ENCODE measurements around the gene PDE6B. TPM values are rescaled to one million over a fixed set of nuclear protein-coding genes. Genes with fewer than 3 reads are reported as not detected.

PDE6B gene
- total and polyA plus RNA-seq, 2 of the 13 experiments (the other 11 are each of a cell fraction or from before 2014, with no cell fraction given), result 0.38 to 0.40 TPM

- TF ChIP-seq ELK4 (CRISPR knock-in tag; IDR thresholded peaks at IDR 0.05; ENCODE audit: borderline replicate concordance), result no peak
- TF ChIP-seq ZNF251 (CRISPR knock-in tag; IDR thresholded peaks at IDR 0.05), result no peak
- peak; percentile 57; the same call in 1 of the 2 replicates for TF ChIP-seq GLI4 (CRISPR knock-in tag; IDR thresholded peaks at IDR 0.05; ENCODE audit: borderline replicate concordance)
- peak; percentile 58; the same call in 1 of the 2 replicates for TF ChIP-seq DR1 (CRISPR knock-in tag; IDR thresholded peaks at IDR 0.05)
- TF ChIP-seq TGIF2 (CRISPR knock-in tag; IDR thresholded peaks at IDR 0.05), result peak; percentile 38; the same call in 1 of the 2 replicates
- TF ChIP-seq GTF3A (CRISPR knock-in tag; conservative IDR thresholded peaks at IDR 0.05), result 0 out of 2 replicates have a peak, but pooled peaks have one; percentile 35
- peak; percentile 63 for TF ChIP-seq SKI (IDR thresholded peaks at IDR 0.05; ENCODE audit: partially characterized antibody)
- no peak for TF ChIP-seq NFATC3 (CRISPR knock-in tag; IDR thresholded peaks at IDR 0.05)
- no peak for TF ChIP-seq BCL6 (CRISPR knock-in tag; IDR thresholded peaks at IDR 0.05)
- peak; percentile 89 for TF ChIP-seq PHF8 (CRISPR knock-in tag; IDR thresholded peaks at IDR 0.05)
- TF ChIP-seq GPN1 (CRISPR knock-in tag; IDR thresholded peaks at IDR 0.05; ENCODE audit: borderline replicate concordance), result no peak
- TF ChIP-seq MTF1 (CRISPR knock-in tag; IDR thresholded peaks at IDR 0.05), result peak; percentile 54; the same call in 1 of the 2 replicates
- TF ChIP-seq ZNF710 (CRISPR knock-in tag; IDR thresholded peaks at IDR 0.05; ENCODE audit: borderline replicate concordance), result peak; percentile 54; the same call in 1 of the 2 replicates
- no peak; the same call in 1 of the 2 replicates for TF ChIP-seq ZNF543 (CRISPR knock-in tag; IDR thresholded peaks at IDR 0.05)
- no peak for TF ChIP-seq ZNF720 (CRISPR knock-in tag; IDR thresholded peaks at IDR 0.05)
- no peak; the same call in 1 of the 2 replicates for TF ChIP-seq FOXP4 (CRISPR knock-in tag; IDR thresholded peaks at IDR 0.05)
- peak; percentile 77; the same call in 1 of the 2 replicates for TF ChIP-seq HES4 (CRISPR knock-in tag; IDR thresholded peaks at IDR 0.05; ENCODE audit: borderline replicate concordance)
- no peak for TF ChIP-seq ZNF446 (CRISPR knock-in tag; IDR thresholded peaks at IDR 0.05)
Measured at GRCh38 chr4:674172-675035, 49.0 kb downstream of the PDE6B start, which contains the start of the genes ATP5ME and MYL5 (continued).
